Endothelial cell of umbilical vein (primary cell): Measurements from ENCODE around the gene PRLR.
"Not testable (repeated sequence)": the region's sequence is repeated elsewhere in the genome, so short reads cannot be mapped to it uniquely, and the experiment has no call there.

Source experiments
- EZH2 ChIP-seq: IDR thresholded peaks from 2 replicates; pipeline ENCODE4 v1.6.1; 2012; ENCODE audit warnings: borderline replicate concordance, low read depth, mild to moderate bottlenecking, moderate library complexity, low read length, inconsistent platforms; ENCODE audit not compliant: severe bottlenecking
- FOS ChIP-seq: IDR thresholded peaks from 2 replicates; pipeline ENCODE4 v1.6.1; 2011; ENCODE audit warnings: mild to moderate bottlenecking, low read length, moderate library complexity, borderline replicate concordance; ENCODE audit not compliant: insufficient read depth
- JUN ChIP-seq: IDR thresholded peaks from 2 replicates; pipeline ENCODE4 v1.6.1; 2011; ENCODE audit warnings: borderline replicate concordance, low read depth; ENCODE audit not compliant: insufficient read length, insufficient read depth
- MAX ChIP-seq: IDR thresholded peaks from 2 replicates; pipeline ENCODE4 v1.6.1; 2011; ENCODE audit not compliant: insufficient read depth, insufficient read length
- MYC ChIP-seq: IDR thresholded peaks from one replicate; pipeline ENCODE4 v1.6.1; 2011; ENCODE audit warnings: mild to moderate bottlenecking, low read depth, low read length
- POLR2A ChIP-seq: IDR thresholded peaks from 2 replicates; pipeline ENCODE4 v1.6.1; 2012; ENCODE audit warnings: low read depth, mild to moderate bottlenecking, control low read depth, low read length
- POLR2AphosphoS5 ChIP-seq: IDR thresholded peaks from 2 replicates; pipeline ENCODE4 v1.6.1; 2012; ENCODE audit warnings: low read depth, mild to moderate bottlenecking, control low read depth, low read length, moderate library complexity; ENCODE audit not compliant: insufficient read depth
- TF ChIP-seq, protein P1 (sequence below), 2 donors: IDR thresholded peaks; 1 replicate in 1 of 2; 2 replicates in 1 of 2; pipeline ENCODE4 v1.5.1; 2011; ENCODE audit warnings: low read length in 2 of 2, mild to moderate bottlenecking in 2 of 2, moderate library complexity in 2 of 2, control low read depth in 1 of 2, inconsistent platforms in 1 of 2, low read depth in 1 of 2; ENCODE audit not compliant: insufficient read depth in 1 of 2; ENCODE audit errors: extremely low read depth in 1 of 2

GRCh38 chr5:35101720-35102119 lies 128.6 kb downstream of the PRLR start:
- not testable (repeated sequence) for TF ChIP-seq EZH2, FOS, MAX, POLR2A, MYC, POLR2AphosphoS5, JUN
- TF ChIP-seq, protein P1, sequence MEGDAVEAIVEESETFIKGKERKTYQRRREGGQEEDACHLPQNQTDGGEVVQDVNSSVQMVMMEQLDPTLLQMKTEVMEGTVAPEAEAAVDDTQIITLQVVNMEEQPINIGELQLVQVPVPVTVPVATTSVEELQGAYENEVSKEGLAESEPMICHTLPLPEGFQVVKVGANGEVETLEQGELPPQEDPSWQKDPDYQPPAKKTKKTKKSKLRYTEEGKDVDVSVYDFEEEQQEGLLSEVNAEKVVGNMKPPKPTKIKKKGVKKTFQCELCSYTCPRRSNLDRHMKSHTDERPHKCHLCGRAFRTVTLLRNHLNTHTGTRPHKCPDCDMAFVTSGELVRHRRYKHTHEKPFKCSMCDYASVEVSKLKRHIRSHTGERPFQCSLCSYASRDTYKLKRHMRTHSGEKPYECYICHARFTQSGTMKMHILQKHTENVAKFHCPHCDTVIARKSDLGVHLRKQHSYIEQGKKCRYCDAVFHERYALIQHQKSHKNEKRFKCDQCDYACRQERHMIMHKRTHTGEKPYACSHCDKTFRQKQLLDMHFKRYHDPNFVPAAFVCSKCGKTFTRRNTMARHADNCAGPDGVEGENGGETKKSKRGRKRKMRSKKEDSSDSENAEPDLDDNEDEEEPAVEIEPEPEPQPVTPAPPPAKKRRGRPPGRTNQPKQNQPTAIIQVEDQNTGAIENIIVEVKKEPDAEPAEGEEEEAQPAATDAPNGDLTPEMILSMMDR (IDR thresholded peaks at IDR 0.05; ENCODE audit: extremely low read depth in 1 of 2, insufficient read depth in 1 of 2, low read depth in 1 of 2, low read length in 2 of 2), result not testable (repeated sequence)
